ENCODE measurements around the gene TFPT.

Gene TFPT

GRCh38 chr19:54148158-54148557 is 32.7 kb upstream of the TFPT start:
- no peaks in the 10 kb centered on the region for H3K27me3 ChIP-seq (replicated peaks; ENCODE audit: insufficient read depth, low read length)
- no peak overlapping the region for H2AFZ ChIP-seq (ENCODE audit: low read length)
- no peak for TF ChIP-seq EZH2 (optimal IDR thresholded peaks at IDR 0.05; ENCODE audit: low read depth, low read length)
- TF ChIP-seq, protein P1, sequence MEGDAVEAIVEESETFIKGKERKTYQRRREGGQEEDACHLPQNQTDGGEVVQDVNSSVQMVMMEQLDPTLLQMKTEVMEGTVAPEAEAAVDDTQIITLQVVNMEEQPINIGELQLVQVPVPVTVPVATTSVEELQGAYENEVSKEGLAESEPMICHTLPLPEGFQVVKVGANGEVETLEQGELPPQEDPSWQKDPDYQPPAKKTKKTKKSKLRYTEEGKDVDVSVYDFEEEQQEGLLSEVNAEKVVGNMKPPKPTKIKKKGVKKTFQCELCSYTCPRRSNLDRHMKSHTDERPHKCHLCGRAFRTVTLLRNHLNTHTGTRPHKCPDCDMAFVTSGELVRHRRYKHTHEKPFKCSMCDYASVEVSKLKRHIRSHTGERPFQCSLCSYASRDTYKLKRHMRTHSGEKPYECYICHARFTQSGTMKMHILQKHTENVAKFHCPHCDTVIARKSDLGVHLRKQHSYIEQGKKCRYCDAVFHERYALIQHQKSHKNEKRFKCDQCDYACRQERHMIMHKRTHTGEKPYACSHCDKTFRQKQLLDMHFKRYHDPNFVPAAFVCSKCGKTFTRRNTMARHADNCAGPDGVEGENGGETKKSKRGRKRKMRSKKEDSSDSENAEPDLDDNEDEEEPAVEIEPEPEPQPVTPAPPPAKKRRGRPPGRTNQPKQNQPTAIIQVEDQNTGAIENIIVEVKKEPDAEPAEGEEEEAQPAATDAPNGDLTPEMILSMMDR (IDR thresholded peaks at IDR 0.05; ENCODE audit: low read length): no peak
- no peak for TF ChIP-seq EZH2phosphoT487 (IDR thresholded peaks at IDR 0.05; ENCODE audit: low read length)
- no peaks in the 10 kb centered on the region for H4K20me1 ChIP-seq (ENCODE audit: insufficient read depth, low read length)
- no peak overlapping the region for H3K9ac ChIP-seq (ENCODE audit: low read length)
- H3K79me2 ChIP-seq (ENCODE audit: low read length): peaks cover 13% of the 10 kb centered on the region
- H3K9me2 ChIP-seq (replicated peaks; ENCODE audit: insufficient read depth, low read length): no peaks in the 10 kb centered on the region
- DNase-seq: no peak
- no peaks in the 10 kb centered on the region for H3K9me3 ChIP-seq (replicated peaks; ENCODE audit: insufficient read depth, low read length)
- H3K4me2 ChIP-seq (ENCODE audit: low read depth, low read length): no peak overlapping the region
- H3K36me3 ChIP-seq (replicated peaks; ENCODE audit: insufficient read depth, low read length): peaks cover 10% of the 10 kb centered on the region
- H3F3A ChIP-seq (ENCODE audit: insufficient read depth, low read length): 0 out of 2 replicates have a peak, but pooled peaks cover under 1% of the 10 kb centered on the region
- no peak overlapping the region for H3K27ac ChIP-seq (ENCODE audit: low read length)
- no peaks in the 10 kb centered on the region for H3K4me1 ChIP-seq (ENCODE audit: low read length)
- no peak overlapping the region for H3K4me3 ChIP-seq (ENCODE audit: low read length)

- no peak for DNase-seq
- Histone ChIP-seq H3K9me2 (replicated peaks; ENCODE audit: insufficient read depth, low read length) (no peaks in the 10 kb centered on the region), H3K4me1 (ENCODE audit: low read length) (no peaks in the 10 kb centered on the region), H3K36me3 (replicated peaks; ENCODE audit: insufficient read depth, low read length) (peaks cover 10% of the 10 kb centered on the region), H3K79me2 (ENCODE audit: low read length) (peaks cover 18% of the 10 kb centered on the region), H3K4me2 (ENCODE audit: low read depth, low read length) (no peak overlapping the region), H3F3A (ENCODE audit: insufficient read depth, low read length) (no peaks in the 10 kb centered on the region), H3K9ac (ENCODE audit: low read length) (no peak overlapping the region), H4K20me1 (ENCODE audit: insufficient read depth, low read length) (0 out of 2 replicates have a peak, but pooled peaks cover under 1% of the 10 kb centered on the region), H3K9me3 (replicated peaks; ENCODE audit: insufficient read depth, low read length) (no peaks in the 10 kb centered on the region), H3K4me3 (ENCODE audit: low read length) (no peak overlapping the region), H3K27me3 (replicated peaks; ENCODE audit: insufficient read depth, low read length) (no peaks in the 10 kb centered on the region), H3K27ac (ENCODE audit: low read length) (no peak overlapping the region), H2AFZ (ENCODE audit: low read length) (no peak overlapping the region)
- no peak for TF ChIP-seq EZH2 (optimal IDR thresholded peaks at IDR 0.05; ENCODE audit: low read depth, low read length)
- TF ChIP-seq, protein P1 (IDR thresholded peaks at IDR 0.05; ENCODE audit: low read length): no peak
- TF ChIP-seq EZH2phosphoT487 (IDR thresholded peaks at IDR 0.05; ENCODE audit: low read length): no peak
These were observed 32.2 kb upstream of the TFPT start for GRCh38 chr19:54147676-54148075.

DNA sequence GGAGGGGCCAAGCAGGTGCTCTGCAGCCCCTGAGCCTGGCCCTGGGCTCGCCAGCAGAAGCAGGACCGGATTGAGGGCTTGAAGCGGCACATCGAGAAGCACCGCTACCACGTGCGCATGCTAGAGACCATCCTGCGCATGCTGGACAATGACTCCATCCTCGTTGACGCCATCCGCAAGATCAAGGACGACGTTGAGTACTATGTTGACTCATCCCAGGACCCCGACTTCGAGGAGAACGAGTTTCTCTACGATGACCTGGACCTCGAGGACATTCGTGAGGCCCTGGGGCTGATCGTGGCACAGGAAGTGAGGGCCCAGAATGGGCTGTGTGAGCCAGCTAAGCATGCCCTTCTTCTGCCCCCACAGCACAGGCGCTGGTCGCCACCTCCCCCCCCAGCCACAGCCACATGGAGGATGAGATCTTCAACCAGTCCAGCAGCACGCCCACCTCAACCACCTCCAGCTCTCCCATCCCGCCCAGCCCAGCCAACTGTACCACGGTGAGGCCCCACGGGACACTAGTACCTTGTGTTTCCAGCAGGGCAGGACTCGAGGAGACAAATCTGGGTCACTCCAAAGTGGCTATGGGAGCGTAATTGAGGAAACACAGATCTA is 30.2 kb upstream of the TFPT start:
- H3K9ac ChIP-seq (ENCODE audit: low read length): no peak overlapping the region
- no peak overlapping the region for H2AFZ ChIP-seq (ENCODE audit: low read length)
- H4K20me1 ChIP-seq (ENCODE audit: insufficient read depth, low read length): peaks cover 9% of the 10 kb centered on the region; the same call in 1 of the 2 replicates
- H3K79me2 ChIP-seq (ENCODE audit: low read length): peaks cover 38% of the 10 kb centered on the region
- H3K9me2 ChIP-seq (replicated peaks; ENCODE audit: insufficient read depth, low read length): no peaks in the 10 kb centered on the region
- H3K4me2 ChIP-seq (ENCODE audit: low read depth, low read length): no peak overlapping the region
- H3F3A ChIP-seq (ENCODE audit: insufficient read depth, low read length): no peaks in the 10 kb centered on the region
- DNase-seq: no peak
- no peaks in the 10 kb centered on the region for H3K4me1 ChIP-seq (ENCODE audit: low read length)
- no peak overlapping the region for H3K27ac ChIP-seq (ENCODE audit: low read length)
- no peaks in the 10 kb centered on the region for H3K9me3 ChIP-seq (replicated peaks; ENCODE audit: insufficient read depth, low read length)
- TF ChIP-seq, protein P1 (IDR thresholded peaks at IDR 0.05; ENCODE audit: low read length): no peak
- no peak for TF ChIP-seq EZH2 (optimal IDR thresholded peaks at IDR 0.05; ENCODE audit: low read depth, low read length)
- TF ChIP-seq EZH2phosphoT487 (IDR thresholded peaks at IDR 0.05; ENCODE audit: low read length): no peak
- no peak overlapping the region for H3K4me3 ChIP-seq (ENCODE audit: low read length)
- H3K36me3 ChIP-seq (replicated peaks; ENCODE audit: insufficient read depth, low read length): peaks cover 10% of the 10 kb centered on the region
- H3K27me3 ChIP-seq (replicated peaks; ENCODE audit: insufficient read depth, low read length): no peaks in the 10 kb centered on the region
